Astrocyte (in vitro differentiated cells and primary cell): ENCODE measurements around the gene PAXIP1.

Source experiments
- EZH2 ChIP-seq: IDR thresholded peaks from 2 replicates; pipeline ENCODE4 v1.6.1; 2012; ENCODE audit warnings: mild to moderate bottlenecking, low read length, inconsistent platforms; ENCODE audit not compliant: insufficient read depth
- TF ChIP-seq, protein P1 (sequence below): IDR thresholded peaks from 2 replicates; pipeline ENCODE4 v1.5.1; 2011; ENCODE audit warnings: low read depth, mild to moderate bottlenecking, inconsistent platforms, low read length, moderate library complexity; ENCODE audit not compliant: insufficient read depth

DNA sequence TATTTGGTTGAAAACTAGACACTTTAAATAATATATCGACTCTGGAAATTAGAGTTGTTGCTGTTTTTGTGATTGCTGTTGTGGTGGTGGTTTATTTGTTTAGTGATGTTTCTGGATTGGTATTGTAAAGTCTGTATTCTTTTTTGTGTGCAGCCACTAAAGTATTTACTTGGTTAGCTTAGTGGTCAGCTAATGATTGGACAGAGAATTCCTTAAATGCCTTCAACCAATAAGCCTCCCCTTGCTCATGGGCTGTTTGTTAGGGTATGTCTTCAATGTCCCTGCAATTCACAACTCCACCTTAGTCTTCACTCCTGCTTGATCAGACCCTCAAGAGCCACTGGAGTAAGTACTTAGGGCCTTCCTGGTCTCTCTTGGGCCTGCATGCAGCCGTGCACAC, 71.0 kb downstream of the PAXIP1 start:
- TF ChIP-seq, protein P1, sequence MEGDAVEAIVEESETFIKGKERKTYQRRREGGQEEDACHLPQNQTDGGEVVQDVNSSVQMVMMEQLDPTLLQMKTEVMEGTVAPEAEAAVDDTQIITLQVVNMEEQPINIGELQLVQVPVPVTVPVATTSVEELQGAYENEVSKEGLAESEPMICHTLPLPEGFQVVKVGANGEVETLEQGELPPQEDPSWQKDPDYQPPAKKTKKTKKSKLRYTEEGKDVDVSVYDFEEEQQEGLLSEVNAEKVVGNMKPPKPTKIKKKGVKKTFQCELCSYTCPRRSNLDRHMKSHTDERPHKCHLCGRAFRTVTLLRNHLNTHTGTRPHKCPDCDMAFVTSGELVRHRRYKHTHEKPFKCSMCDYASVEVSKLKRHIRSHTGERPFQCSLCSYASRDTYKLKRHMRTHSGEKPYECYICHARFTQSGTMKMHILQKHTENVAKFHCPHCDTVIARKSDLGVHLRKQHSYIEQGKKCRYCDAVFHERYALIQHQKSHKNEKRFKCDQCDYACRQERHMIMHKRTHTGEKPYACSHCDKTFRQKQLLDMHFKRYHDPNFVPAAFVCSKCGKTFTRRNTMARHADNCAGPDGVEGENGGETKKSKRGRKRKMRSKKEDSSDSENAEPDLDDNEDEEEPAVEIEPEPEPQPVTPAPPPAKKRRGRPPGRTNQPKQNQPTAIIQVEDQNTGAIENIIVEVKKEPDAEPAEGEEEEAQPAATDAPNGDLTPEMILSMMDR, result no peak
- TF ChIP-seq EZH2, result no peak
